Chondrocyte (in vitro differentiated cells): Measurements from ENCODE around the gene TNNC1. TPM values are rescaled to one million over a fixed set of nuclear protein-coding genes. Genes with fewer than 3 reads are reported as not detected.

Source experiments
- DNase-seq: peaks from one replicate; pipeline ENCODE4 v3.0.0; 2021; ENCODE audit warnings: mixed read lengths, low spot score
- H3K27ac Mint-ChIP-seq: one replicate; pipeline ENCODE4 v1.8.0; 2021; ENCODE audit warnings: mild to moderate bottlenecking, moderate library complexity, mixed read lengths; ENCODE audit not compliant: unreplicated experiment
- H3K27me3 Mint-ChIP-seq: 2 replicates; pipeline ENCODE4 v1.8.0; 2021; ENCODE audit warnings: low read depth, mixed read lengths
- H3K36me3 Mint-ChIP-seq: 2 replicates; pipeline ENCODE4 v1.8.0; 2021; ENCODE audit warnings: low read depth, mixed read lengths
- H3K4me1 Mint-ChIP-seq: 2 replicates; pipeline ENCODE4 v1.8.0; 2021; ENCODE audit warnings: low read depth, mild to moderate bottlenecking, mixed read lengths
- H3K4me3 Mint-ChIP-seq: one replicate; pipeline ENCODE4 v1.8.0; 2021; ENCODE audit warnings: mild to moderate bottlenecking, moderate library complexity, mixed read lengths; ENCODE audit not compliant: unreplicated experiment
- H3K9me3 Mint-ChIP-seq: 2 replicates; pipeline ENCODE4 v1.8.0; 2021; ENCODE audit warnings: low read depth, mixed read lengths
- total RNA-seq: library from RNA; stranded (reverse); gene quantifications from 3 replicates; pipeline ENCODE4 v1.2.1, GENCODE V29; 2021
- TF ChIP-seq, protein P1 (sequence below): fragments of 200-600 bp; sonication (generic); IDR thresholded peaks from 2 replicates; pipeline ENCODE4 v1.5.0; 2021; ENCODE audit warnings: antibody characterized with exemption, mild to moderate bottlenecking, moderate library complexity

TNNC1 gene
- total RNA-seq, 1 donor from 2014 or later: 12.7 TPM

DNA sequence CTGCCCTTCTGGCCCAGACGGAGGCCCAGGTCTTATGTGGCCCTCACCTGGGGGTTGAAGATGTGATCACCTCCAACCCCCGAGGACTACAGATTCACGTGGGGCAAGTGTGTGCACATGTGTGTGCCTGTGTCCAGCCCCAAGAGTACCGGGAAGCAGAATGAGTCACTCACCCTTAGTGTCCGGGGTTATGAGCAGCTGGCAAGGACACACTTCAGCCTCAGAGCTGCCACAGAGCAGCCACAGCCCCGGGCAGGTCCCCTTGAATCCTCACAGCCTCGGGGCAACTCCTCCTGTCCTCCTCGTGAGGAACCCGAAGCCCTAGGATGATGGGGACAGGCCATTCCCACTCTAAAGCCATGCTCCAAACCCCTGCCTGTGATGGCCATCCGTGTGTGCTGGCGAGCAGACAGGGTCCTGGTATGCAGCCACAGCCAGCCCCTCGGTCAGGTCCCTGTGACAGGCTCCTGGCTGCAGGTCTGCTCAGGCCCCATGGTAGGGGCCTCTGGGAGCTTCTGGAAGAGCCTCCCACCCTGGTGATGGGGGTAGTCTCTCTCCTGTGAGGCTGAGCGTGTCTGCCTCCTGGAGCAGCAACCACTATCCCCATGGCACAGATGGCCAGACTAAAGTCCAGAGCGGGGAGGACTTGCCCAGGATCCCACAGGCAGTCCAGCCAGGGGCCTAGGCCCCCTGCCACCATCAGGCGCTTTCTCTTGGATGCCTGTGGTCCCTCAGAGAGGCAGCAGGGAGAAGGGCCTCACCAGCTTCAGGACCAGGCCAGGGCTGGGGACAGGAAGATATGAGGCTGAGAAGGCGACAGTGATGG lies 42.1 kb upstream of the TNNC1 start:
- H3K27me3 Mint-ChIP-seq: no peaks in the 10 kb centered on the region
- TF ChIP-seq, protein P1, sequence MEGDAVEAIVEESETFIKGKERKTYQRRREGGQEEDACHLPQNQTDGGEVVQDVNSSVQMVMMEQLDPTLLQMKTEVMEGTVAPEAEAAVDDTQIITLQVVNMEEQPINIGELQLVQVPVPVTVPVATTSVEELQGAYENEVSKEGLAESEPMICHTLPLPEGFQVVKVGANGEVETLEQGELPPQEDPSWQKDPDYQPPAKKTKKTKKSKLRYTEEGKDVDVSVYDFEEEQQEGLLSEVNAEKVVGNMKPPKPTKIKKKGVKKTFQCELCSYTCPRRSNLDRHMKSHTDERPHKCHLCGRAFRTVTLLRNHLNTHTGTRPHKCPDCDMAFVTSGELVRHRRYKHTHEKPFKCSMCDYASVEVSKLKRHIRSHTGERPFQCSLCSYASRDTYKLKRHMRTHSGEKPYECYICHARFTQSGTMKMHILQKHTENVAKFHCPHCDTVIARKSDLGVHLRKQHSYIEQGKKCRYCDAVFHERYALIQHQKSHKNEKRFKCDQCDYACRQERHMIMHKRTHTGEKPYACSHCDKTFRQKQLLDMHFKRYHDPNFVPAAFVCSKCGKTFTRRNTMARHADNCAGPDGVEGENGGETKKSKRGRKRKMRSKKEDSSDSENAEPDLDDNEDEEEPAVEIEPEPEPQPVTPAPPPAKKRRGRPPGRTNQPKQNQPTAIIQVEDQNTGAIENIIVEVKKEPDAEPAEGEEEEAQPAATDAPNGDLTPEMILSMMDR: no peak
- DNase-seq: no peak
- no peak overlapping the region for H3K4me3 Mint-ChIP-seq
- no peaks in the 10 kb centered on the region for H3K4me1 Mint-ChIP-seq
- peaks cover 14% of the 10 kb centered on the region for H3K36me3 Mint-ChIP-seq
- H3K27ac Mint-ChIP-seq: no peak overlapping the region
- no peaks in the 10 kb centered on the region for H3K9me3 Mint-ChIP-seq

GRCh38 chr3:52494886-52495495 lies 41.1 kb upstream of the TNNC1 start, which contains the start of gene STAB1:
TSS of gene STAB1 (plus strand) at chr3:52495338. CDS start at chr3:52495414, 76 bp downstream.
- H3K27me3 Mint-ChIP-seq: no peaks in the 10 kb centered on the region
- H3K36me3 Mint-ChIP-seq: peaks cover 19% of the 10 kb centered on the region
- H3K4me3 Mint-ChIP-seq: no peak within 1 kb of the TSS
- no peak within 1 kb of the TSS for H3K27ac Mint-ChIP-seq
- H3K4me1 Mint-ChIP-seq: peaks cover 4% of the 10 kb centered on the region
- H3K9me3 Mint-ChIP-seq: no peaks in the 10 kb centered on the region
- no peak for DNase-seq
- TF ChIP-seq, protein P1: no peak

GRCh38 chr3:52494445-52494844 lies 40.6 kb upstream of the TNNC1 start:
- Mint-ChIP-seq H3K9me3 (no peaks in the 10 kb centered on the region), H3K27me3 (no peaks in the 10 kb centered on the region), H3K27ac (no peak overlapping the region), H3K4me1 (peaks cover 4% of the 10 kb centered on the region), H3K4me3 (no peak overlapping the region), H3K36me3 (peaks cover 19% of the 10 kb centered on the region)
- TF ChIP-seq, protein P1: no peak
- DNase-seq: no peak

GRCh38 chr3:52493232-52494017 lies 39.6 kb upstream of the TNNC1 start:
- H3K9me3 Mint-ChIP-seq: no peaks in the 10 kb centered on the region
- peaks cover 4% of the 10 kb centered on the region for H3K4me1 Mint-ChIP-seq
- H3K27me3 Mint-ChIP-seq: no peaks in the 10 kb centered on the region
- no peak overlapping the region for H3K27ac Mint-ChIP-seq
- DNase-seq: no peak
- H3K4me3 Mint-ChIP-seq: no peak overlapping the region
- TF ChIP-seq, protein P1: no peak
- H3K36me3 Mint-ChIP-seq: peaks cover 21% of the 10 kb centered on the region

GRCh38 chr3:52492059-52492458 lies 38.2 kb upstream of the TNNC1 start:
- H3K4me3 Mint-ChIP-seq: no peak overlapping the region
- no peak for DNase-seq
- H3K9me3 Mint-ChIP-seq: no peaks in the 10 kb centered on the region
- H3K27ac Mint-ChIP-seq: no peak overlapping the region
- H3K36me3 Mint-ChIP-seq: peaks cover 30% of the 10 kb centered on the region
- peaks cover 4% of the 10 kb centered on the region for H3K4me1 Mint-ChIP-seq
- no peaks in the 10 kb centered on the region for H3K27me3 Mint-ChIP-seq
- TF ChIP-seq, protein P1: no peak
